Activated CD4-positive, alpha-beta T cell treated with anti-CD3 and anti-CD28 coated beads for 1 hour (primary cell): Measurements from ENCODE around the gene PRF1.
"Not testable (repeated sequence)": the region's sequence is repeated elsewhere in the genome, so short reads cannot be mapped to it uniquely, and the experiment has no call there.

Source experiments
- DNase-seq: peaks from one replicate; pipeline ENCODE4 v3.0.0-alpha.2; 2020

Gene PRF1

GRCh38 chr10:70602665-70603448, at the start of gene PRF1:
Gene PRF1, minus strand, starts transcription at chr10:70602741. Its CDS starts 1,839 bp downstream, at chr10:70600902.
- DNase-seq: peak; percentile 41

- DNase-seq: no peak
These were observed 49.1 kb upstream of the PRF1 start for GRCh38 chr10:70651661-70652060.

- DNase-seq: no peak
These were observed 48.2 kb upstream of the PRF1 start for GRCh38 chr10:70650718-70651117.

- DNase-seq: no peak
These were observed 47.6 kb upstream of the PRF1 start for GRCh38 chr10:70650104-70650503.

- no peak for DNase-seq
These were observed 47.0 kb upstream of the PRF1 start for GRCh38 chr10:70649526-70649925.

GRCh38 chr10:70648427-70648826, 45.9 kb upstream of the PRF1 start:
- DNase-seq: no peak

- DNase-seq: no peak
These were observed 44.5 kb upstream of the PRF1 start for GRCh38 chr10:70647086-70647485.

GRCh38 chr10:70644959-70645358, 42.4 kb upstream of the PRF1 start:
- DNase-seq: not testable (repeated sequence)

- DNase-seq: not testable (repeated sequence)
These were observed 40.7 kb upstream of the PRF1 start for GRCh38 chr10:70643272-70643671.

- not testable (repeated sequence) for DNase-seq
These were observed 37.3 kb upstream of the PRF1 start for GRCh38 chr10:70639640-70640383.

GRCh38 chr10:70634515-70634914, 32.0 kb upstream of the PRF1 start:
- DNase-seq: not testable (repeated sequence)

GRCh38 chr10:70634011-70634410, 31.5 kb upstream of the PRF1 start:
- no peak for DNase-seq

- DNase-seq: not testable (repeated sequence)
These were observed 29.2 kb upstream of the PRF1 start for GRCh38 chr10:70631735-70632134.

- DNase-seq: no peak
These were observed 26.8 kb upstream of the PRF1 start for GRCh38 chr10:70629338-70629737.

GRCh38 chr10:70626056-70626455, 23.5 kb upstream of the PRF1 start:
- DNase-seq: no peak

GRCh38 chr10:70622981-70623844, 20.7 kb upstream of the PRF1 start:
- no peak for DNase-seq

- DNase-seq: no peak
These were observed 20.0 kb upstream of the PRF1 start for GRCh38 chr10:70622541-70622940.

GRCh38 chr10:70621503-70622078, 19.1 kb upstream of the PRF1 start:
- DNase-seq: no peak

GRCh38 chr10:70620020-70620289, 17.4 kb upstream of the PRF1 start:
- no peak for DNase-seq

- DNase-seq: no peak
These were observed 16.9 kb upstream of the PRF1 start for GRCh38 chr10:70619271-70620019.

GRCh38 chr10:70618663-70619062, 16.1 kb upstream of the PRF1 start:
- no peak for DNase-seq

GRCh38 chr10:70617798-70618568, 15.4 kb upstream of the PRF1 start:
- DNase-seq: no peak
